Mesenchymal stem cell (in vitro differentiated cells and primary cell): Measurements from ENCODE around the gene RAB33B.
"Not testable (repeated sequence)": the region's sequence is repeated elsewhere in the genome, so short reads cannot be mapped to it uniquely, and the experiment has no call there.

Experiments used
- DNase-seq: peaks from one replicate; pipeline ENCODE4 v3.0.0-alpha.2; 2013
- H2AFZ ChIP-seq: one replicate; pipeline ENCODE4 v1.6.1; 2013; ENCODE audit warnings: low read depth, mild to moderate bottlenecking, control low read depth, inconsistent platforms, low read length, moderate library complexity
- H2AK5ac ChIP-seq: 2 replicates; pipeline ENCODE4 v1.6.1; 2013; ENCODE audit warnings: low read length, moderate library complexity, mild to moderate bottlenecking, inconsistent platforms; ENCODE audit not compliant: severe bottlenecking
- H2BK120ac ChIP-seq: one replicate; pipeline ENCODE4 v1.6.1; 2013; ENCODE audit warnings: low read depth, mild to moderate bottlenecking, inconsistent platforms, low read length, moderate library complexity
- H2BK12ac ChIP-seq, 2 experiments: one replicate each; pipeline ENCODE4 v1.6.1; 2013; ENCODE audit warnings: inconsistent platforms in 2 of 2, low read length in 2 of 2, mild to moderate bottlenecking in 2 of 2, moderate library complexity in 2 of 2, control low read depth in 1 of 2
- H2BK15ac ChIP-seq: one replicate; pipeline ENCODE4 v1.6.1; 2013; ENCODE audit warnings: mild to moderate bottlenecking, low read depth, inconsistent platforms; ENCODE audit not compliant: poor library complexity, severe bottlenecking
- H2BK5ac ChIP-seq: 2 replicates; pipeline ENCODE4 v1.6.1; 2013; ENCODE audit warnings: low read depth, mild to moderate bottlenecking, low read length, control low read depth, inconsistent platforms; ENCODE audit not compliant: poor library complexity, severe bottlenecking
- H3K14ac ChIP-seq, 2 experiments: one replicate each; pipeline ENCODE4 v1.6.1; 2013; ENCODE audit warnings: inconsistent platforms in 2 of 2, low read length in 2 of 2, control low read depth in 1 of 2, mild to moderate bottlenecking in 1 of 2, moderate library complexity in 1 of 2
- H3K18ac ChIP-seq, 2 experiments: one replicate each; pipeline ENCODE4 v1.6.1; 2013; ENCODE audit warnings: inconsistent platforms in 2 of 2, low read length in 2 of 2, control low read depth in 1 of 2, low read depth in 1 of 2, mild to moderate bottlenecking in 1 of 2
- H3K23ac ChIP-seq, 2 experiments: one replicate each; pipeline ENCODE4 v1.6.1; 2013; ENCODE audit warnings: inconsistent platforms in 2 of 2, low read length in 2 of 2, mild to moderate bottlenecking in 2 of 2, moderate library complexity in 2 of 2, control low read depth in 1 of 2
- H3K27ac ChIP-seq: 2 replicates; pipeline ENCODE4 v1.5.1; 2013; ENCODE audit warnings: mild to moderate bottlenecking, moderate library complexity, low read length, control low read depth, inconsistent platforms; ENCODE audit not compliant: poor library complexity, severe bottlenecking
- H3K27me3 ChIP-seq, 2 experiments: 2 replicates each; pipeline versions ENCODE4 v1.6.1 to v1.7.0; 2013; ENCODE audit warnings: low read length in 2 of 2, mild to moderate bottlenecking in 2 of 2, moderate library complexity in 2 of 2, control low read depth in 1 of 2, inconsistent platforms in 1 of 2; ENCODE audit not compliant: control insufficient read depth in 1 of 2, insufficient read depth in 1 of 2
- H3K36me3 ChIP-seq, 2 experiments: 2 replicates each; pipeline versions ENCODE4 v1.6.1 to v1.7.0; 2013; ENCODE audit warnings: low read length in 2 of 2, control low read depth in 1 of 2, inconsistent platforms in 1 of 2, low read depth in 1 of 2, mild to moderate bottlenecking in 1 of 2; ENCODE audit not compliant: insufficient read depth in 2 of 2, control insufficient read depth in 1 of 2
- H3K4ac ChIP-seq, 2 experiments: one replicate each; pipeline ENCODE4 v1.6.1; 2013; ENCODE audit warnings: inconsistent platforms in 2 of 2, low read length in 2 of 2, mild to moderate bottlenecking in 2 of 2, moderate library complexity in 2 of 2, control low read depth in 1 of 2, low read depth in 1 of 2
- H3K4me1 ChIP-seq: 2 replicates; pipeline ENCODE4 v1.6.1; 2013; ENCODE audit warnings: low read depth, low read length, control low read depth; ENCODE audit not compliant: control insufficient read depth, insufficient read depth
- H3K4me2 ChIP-seq: 2 replicates; pipeline ENCODE4 v1.6.1; 2013; ENCODE audit warnings: low read length, mild to moderate bottlenecking, inconsistent platforms; ENCODE audit not compliant: poor library complexity, severe bottlenecking
- H3K4me3 ChIP-seq, 2 experiments: 2 replicates each; pipeline versions ENCODE4 v1.5.1 to v1.7.0; 2013; ENCODE audit warnings: low read length in 2 of 2, mild to moderate bottlenecking in 2 of 2, control low read depth in 1 of 2, low read depth in 1 of 2; ENCODE audit not compliant: insufficient read depth in 1 of 2
- H3K79me1 ChIP-seq: replicated peaks from 2 replicates; pipeline ENCODE4 v1.6.1; 2013; ENCODE audit warnings: mild to moderate bottlenecking, control low read depth, low read length, inconsistent platforms; ENCODE audit not compliant: poor library complexity, severe bottlenecking
- H3K9ac ChIP-seq: 2 replicates; pipeline ENCODE4 v1.7.0; 2013; ENCODE audit warnings: mild to moderate bottlenecking, low read length, moderate library complexity
- H3K9me3 ChIP-seq: 2 replicates; pipeline ENCODE4 v1.7.0; 2013; ENCODE audit warnings: mild to moderate bottlenecking, low read length; ENCODE audit not compliant: control insufficient read depth
- H4K8ac ChIP-seq: one replicate; pipeline ENCODE4 v1.6.1; 2013; ENCODE audit warnings: inconsistent platforms, mild to moderate bottlenecking, low read length, moderate library complexity
- H4K91ac ChIP-seq: one replicate; pipeline ENCODE4 v1.6.1; 2013; ENCODE audit warnings: mild to moderate bottlenecking, low read length, inconsistent platforms
- WGBS: methylation state at CpG from one replicate; pipeline ENCODE4 v1.1.7; 2013; ENCODE audit warnings: mixed read lengths; 5-methylcytosine and 5-hydroxymethylcytosine counted together

Gene RAB33B

GRCh38 chr4:139468756-139469155, 14.8 kb downstream of the RAB33B start:
- H2BK120ac ChIP-seq, H2BK5ac ChIP-seq: not testable (repeated sequence)

GRCh38 chr4:139469216-139469615, 15.3 kb downstream of the RAB33B start:
- Histone ChIP-seq H3K9me3 (peaks cover 4% of the 10 kb centered on the region), H3K14ac (no peak overlapping the region), H3K4me1 (no peaks in the 10 kb centered on the region), H3K27ac (no peak overlapping the region), H3K36me3 (peaks cover 8 to 16% of the 10 kb centered on the region in 2 experiments), H3K27me3 (no peaks in the 10 kb centered on the region), H2AFZ (no peak overlapping the region), H2BK5ac (no peak overlapping the region), H2AK5ac (no peak overlapping the region), H4K91ac (no peak overlapping the region), H2BK120ac (no peak overlapping the region), H2BK12ac (no peak overlapping the region), H3K18ac (no peak overlapping the region), H3K79me1 (peaks cover 25% of the 10 kb centered on the region), H2BK15ac (no peak overlapping the region), H3K4me3 (no peak overlapping the region), H4K8ac (no peak overlapping the region), H3K23ac (no peak overlapping the region), H3K9ac (no peak overlapping the region), H3K4ac (no peak overlapping the region), H3K4me2 (no peak overlapping the region)
- DNase-seq, result no peak
- 89% methylated on average over 2 of the region's 2 CpGs for WGBS

More at GRCh38 chr4:139468756-139469155, 14.8 kb downstream of the RAB33B start:
- not testable (repeated sequence) for DNase-seq, H3K18ac ChIP-seq, H2AK5ac ChIP-seq, H3K23ac ChIP-seq, H3K4me3 ChIP-seq, H3K14ac ChIP-seq, H3K4ac ChIP-seq, H3K27ac ChIP-seq, H3K4me1 ChIP-seq, H3K9me3 ChIP-seq, H4K8ac ChIP-seq, H3K27me3 ChIP-seq, H4K91ac ChIP-seq, H2BK12ac ChIP-seq, H3K9ac ChIP-seq, H3K4me2 ChIP-seq, H2AFZ ChIP-seq, H2BK15ac ChIP-seq
- H3K79me1 ChIP-seq, result peaks cover 29% of the 10 kb centered on the region
- H3K36me3 ChIP-seq, result peaks cover 8 to 13% of the 10 kb centered on the region in 2 experiments

DNA sequence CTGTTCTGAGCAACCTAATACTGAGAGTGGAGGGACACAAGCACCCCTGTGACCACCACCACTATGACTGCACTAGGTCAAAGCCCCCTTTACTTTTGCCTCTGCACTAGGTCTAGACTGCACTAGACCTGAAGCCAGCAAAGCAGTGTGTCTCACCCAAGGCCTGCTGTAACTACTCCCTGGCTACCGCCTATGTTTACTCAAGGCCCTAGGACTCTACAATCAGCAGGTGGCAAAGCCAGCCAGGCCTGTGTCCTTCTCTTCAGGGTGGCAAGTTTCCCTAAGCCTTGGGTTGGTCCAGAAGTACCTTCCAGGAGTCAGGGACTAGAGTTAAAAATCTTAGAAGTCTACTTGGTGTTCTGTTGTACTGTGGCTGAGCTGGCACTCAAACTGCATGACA, 15.9 kb downstream of the RAB33B start:
- Histone ChIP-seq H3K9ac (no peak overlapping the region), H3K4ac (no peak overlapping the region), H3K4me2 (no peak overlapping the region), H3K36me3 (peaks cover 8 to 19% of the 10 kb centered on the region in 2 experiments), H3K18ac (no peak overlapping the region), H2BK12ac (no peak overlapping the region), H3K9me3 (peaks cover 4% of the 10 kb centered on the region), H2BK5ac (no peak overlapping the region), H2BK15ac (no peak overlapping the region), H3K14ac (no peak overlapping the region), H3K27me3 (no peaks in the 10 kb centered on the region), H2AK5ac (no peak overlapping the region), H4K8ac (no peak overlapping the region), H4K91ac (no peak overlapping the region), H2BK120ac (no peak overlapping the region), H3K4me3 (no peak overlapping the region), H2AFZ (no peak overlapping the region), H3K23ac (no peak overlapping the region), H3K27ac (no peak overlapping the region), H3K4me1 (no peaks in the 10 kb centered on the region), H3K79me1 (peaks cover 25% of the 10 kb centered on the region)
- 100% methylated on average over 1 of the region's 1 CpG for WGBS
- DNase-seq, result no peak

DNA sequence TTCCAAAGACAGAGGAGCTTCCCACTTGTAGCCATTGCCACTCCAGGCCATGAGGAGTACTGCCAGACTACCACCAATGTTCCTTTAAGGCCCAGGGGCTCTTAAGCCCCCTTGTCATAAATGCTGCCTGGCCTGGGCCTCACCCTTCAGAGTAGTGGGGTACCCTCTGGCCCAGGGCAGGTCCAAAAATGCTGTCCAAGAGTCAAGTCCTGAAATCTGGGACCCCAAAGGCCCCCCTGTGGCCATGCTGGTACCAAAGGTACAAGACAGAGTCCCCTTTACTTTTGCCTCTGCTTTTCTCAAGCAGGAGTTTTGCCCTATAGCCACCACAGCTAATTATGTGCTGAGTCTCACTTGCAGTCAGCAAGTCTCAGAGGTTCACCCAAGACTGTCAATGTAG, 16.4 kb downstream of the RAB33B start:
- Histone ChIP-seq H3K27ac (no peak overlapping the region), H3K4me1 (no peaks in the 10 kb centered on the region), H3K4ac (no peak overlapping the region), H3K23ac (no peak overlapping the region), H3K9me3 (peaks cover 4% of the 10 kb centered on the region), H4K8ac (no peak overlapping the region), H3K79me1 (peaks cover 25% of the 10 kb centered on the region), H3K27me3 (no peaks in the 10 kb centered on the region), H2BK5ac (no peak overlapping the region), H3K36me3 (peaks cover 8 to 19% of the 10 kb centered on the region in 2 experiments), H3K14ac (no peak overlapping the region), H2BK12ac (no peak overlapping the region), H3K4me3 (no peak overlapping the region), H3K4me2 (no peak overlapping the region), H2BK15ac (no peak overlapping the region), H4K91ac (no peak overlapping the region), H2AFZ (no peak overlapping the region), H2AK5ac (no peak overlapping the region), H2BK120ac (no peak overlapping the region), H3K18ac (no peak overlapping the region), H3K9ac (no peak overlapping the region)
- DNase-seq, result no peak
